WTC11 (cell line): ENCODE results near the gene PRKAR1B.

Source experiments
- CREB1 ChIP-seq: sonication (generic); formaldehyde crosslinking; IDR thresholded peaks from 2 replicates; pipeline ENCODE4 v1.8.0; 2023; ENCODE audit warnings: mild to moderate bottlenecking, missing genetic modification reagents
- GTF2I ChIP-seq: fragments of 250-450 bp; sonication (Bioruptor Pico); conservative IDR thresholded peaks from 2 replicates; pipeline ENCODE4 v1.4.0; 2021; ENCODE audit warnings: mild to moderate bottlenecking
- JUN ChIP-seq: sonication (generic); formaldehyde crosslinking; IDR thresholded peaks from 2 replicates; pipeline ENCODE4 v1.8.0; 2023; ENCODE audit warnings: mild to moderate bottlenecking, missing genetic modification reagents
- MYBL2 ChIP-seq: sonication (generic); formaldehyde crosslinking; IDR thresholded peaks from 2 replicates; pipeline ENCODE4 v1.8.1; 2023; ENCODE audit warnings: mild to moderate bottlenecking, moderate library complexity, missing genetic modification reagents
- NR2C2 ChIP-seq: sonication (generic); formaldehyde crosslinking; IDR thresholded peaks from 2 replicates; pipeline ENCODE4 v1.8.0; 2022; ENCODE audit warnings: mild to moderate bottlenecking, missing genetic modification reagents
- NR3C1 ChIP-seq: sonication (generic); formaldehyde crosslinking; conservative IDR thresholded peaks from 2 replicates; pipeline ENCODE4 v1.8.1; 2023; ENCODE audit warnings: low read depth, mild to moderate bottlenecking, missing genetic modification reagents
- ZBTB21 ChIP-seq: sonication (generic); formaldehyde crosslinking; IDR thresholded peaks from 2 replicates; pipeline ENCODE4 v1.8.1; 2023; ENCODE audit warnings: mild to moderate bottlenecking, missing genetic modification reagents, borderline replicate concordance
- TF ChIP-seq, protein P1 (sequence below): sonication (generic); formaldehyde crosslinking; IDR thresholded peaks from 2 replicates; pipeline ENCODE4 v1.8.1; 2022; ENCODE audit warnings: missing genetic modification reagents, borderline replicate concordance
- TF ChIP-seq, protein P2 (sequence below): fragments of 200-600 bp; IDR thresholded peaks from 2 replicates; pipeline ENCODE4 v1.8.0; 2022; ENCODE audit warnings: antibody characterized with exemption
- TF ChIP-seq, protein P3 (sequence below): sonication (generic); formaldehyde crosslinking; conservative IDR thresholded peaks from 2 replicates; pipeline ENCODE4 v1.8.1; 2022; ENCODE audit warnings: mild to moderate bottlenecking, missing genetic modification reagents
- TF ChIP-seq, protein P4 (sequence below): sonication (generic); formaldehyde crosslinking; IDR thresholded peaks from 2 replicates; pipeline ENCODE4 v1.8.1; 2023; ENCODE audit warnings: mild to moderate bottlenecking, missing genetic modification reagents, moderate library complexity
- TF ChIP-seq, protein P5 (sequence below): sonication (generic); formaldehyde crosslinking; IDR thresholded peaks from 2 replicates; pipeline ENCODE4 v1.8.1; 2023; ENCODE audit warnings: mild to moderate bottlenecking, missing genetic modification reagents, borderline replicate concordance

DNA sequence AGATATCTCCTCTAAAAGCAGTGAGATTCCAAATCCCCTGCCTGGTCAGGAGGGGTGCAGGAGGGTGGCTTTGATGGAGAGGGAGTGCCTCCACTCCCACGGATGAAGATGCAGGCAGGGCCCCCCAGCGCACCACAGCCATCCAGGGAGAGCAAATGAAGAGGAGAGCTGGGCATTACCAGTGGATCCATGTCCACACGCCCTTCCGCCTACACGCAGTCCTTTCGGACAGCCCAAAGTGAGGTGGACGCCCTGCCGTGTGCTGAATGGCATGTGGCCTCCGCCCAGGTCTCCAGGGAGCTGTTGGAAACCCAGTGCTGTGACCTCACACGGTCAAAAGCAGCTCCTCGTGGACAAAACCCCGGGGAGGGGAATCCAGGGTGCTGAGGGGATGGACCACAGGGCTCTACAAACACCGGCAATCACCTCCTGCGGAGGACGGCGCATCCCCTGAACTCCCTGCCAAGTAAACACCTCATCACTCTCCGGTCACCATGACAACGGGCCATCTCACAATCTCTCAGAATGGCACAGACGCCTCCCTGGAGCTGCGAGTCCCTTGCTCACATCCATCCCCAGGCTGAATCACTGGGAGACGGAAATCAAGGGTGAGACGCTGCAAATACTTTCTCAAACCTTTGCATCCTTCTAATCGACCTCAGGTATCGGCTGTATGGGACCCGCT is 35.6 kb downstream of the PRKAR1B start:
- TF ChIP-seq CREB1 (CRISPR knock-in tag): no peak
- TF ChIP-seq, protein P1, sequence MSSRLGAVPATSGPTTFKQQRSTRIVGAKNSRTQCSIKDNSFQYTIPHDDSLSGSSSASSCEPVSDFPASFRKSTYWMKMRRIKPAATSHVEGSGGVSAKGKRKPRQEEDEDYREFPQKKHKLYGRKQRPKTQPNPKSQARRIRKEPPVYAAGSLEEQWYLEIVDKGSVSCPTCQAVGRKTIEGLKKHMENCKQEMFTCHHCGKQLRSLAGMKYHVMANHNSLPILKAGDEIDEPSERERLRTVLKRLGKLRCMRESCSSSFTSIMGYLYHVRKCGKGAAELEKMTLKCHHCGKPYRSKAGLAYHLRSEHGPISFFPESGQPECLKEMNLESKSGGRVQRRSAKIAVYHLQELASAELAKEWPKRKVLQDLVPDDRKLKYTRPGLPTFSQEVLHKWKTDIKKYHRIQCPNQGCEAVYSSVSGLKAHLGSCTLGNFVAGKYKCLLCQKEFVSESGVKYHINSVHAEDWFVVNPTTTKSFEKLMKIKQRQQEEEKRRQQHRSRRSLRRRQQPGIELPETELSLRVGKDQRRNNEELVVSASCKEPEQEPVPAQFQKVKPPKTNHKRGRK: no peak
- TF ChIP-seq, protein P2, sequence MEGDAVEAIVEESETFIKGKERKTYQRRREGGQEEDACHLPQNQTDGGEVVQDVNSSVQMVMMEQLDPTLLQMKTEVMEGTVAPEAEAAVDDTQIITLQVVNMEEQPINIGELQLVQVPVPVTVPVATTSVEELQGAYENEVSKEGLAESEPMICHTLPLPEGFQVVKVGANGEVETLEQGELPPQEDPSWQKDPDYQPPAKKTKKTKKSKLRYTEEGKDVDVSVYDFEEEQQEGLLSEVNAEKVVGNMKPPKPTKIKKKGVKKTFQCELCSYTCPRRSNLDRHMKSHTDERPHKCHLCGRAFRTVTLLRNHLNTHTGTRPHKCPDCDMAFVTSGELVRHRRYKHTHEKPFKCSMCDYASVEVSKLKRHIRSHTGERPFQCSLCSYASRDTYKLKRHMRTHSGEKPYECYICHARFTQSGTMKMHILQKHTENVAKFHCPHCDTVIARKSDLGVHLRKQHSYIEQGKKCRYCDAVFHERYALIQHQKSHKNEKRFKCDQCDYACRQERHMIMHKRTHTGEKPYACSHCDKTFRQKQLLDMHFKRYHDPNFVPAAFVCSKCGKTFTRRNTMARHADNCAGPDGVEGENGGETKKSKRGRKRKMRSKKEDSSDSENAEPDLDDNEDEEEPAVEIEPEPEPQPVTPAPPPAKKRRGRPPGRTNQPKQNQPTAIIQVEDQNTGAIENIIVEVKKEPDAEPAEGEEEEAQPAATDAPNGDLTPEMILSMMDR: no peak
- TF ChIP-seq JUN (CRISPR knock-in tag): no peak
- no peak for TF ChIP-seq NR3C1 (CRISPR knock-in tag)
- TF ChIP-seq, protein P3, sequence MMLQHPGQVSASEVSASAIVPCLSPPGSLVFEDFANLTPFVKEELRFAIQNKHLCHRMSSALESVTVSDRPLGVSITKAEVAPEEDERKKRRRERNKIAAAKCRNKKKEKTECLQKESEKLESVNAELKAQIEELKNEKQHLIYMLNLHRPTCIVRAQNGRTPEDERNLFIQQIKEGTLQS (CRISPR knock-in tag): no peak
- TF ChIP-seq GTF2I (CRISPR knock-in tag): no peak
- no peak for TF ChIP-seq MYBL2 (CRISPR knock-in tag)
- TF ChIP-seq NR2C2 (CRISPR knock-in tag): no peak
- no peak for TF ChIP-seq ZBTB21 (CRISPR knock-in tag)
- TF ChIP-seq, protein P4, sequence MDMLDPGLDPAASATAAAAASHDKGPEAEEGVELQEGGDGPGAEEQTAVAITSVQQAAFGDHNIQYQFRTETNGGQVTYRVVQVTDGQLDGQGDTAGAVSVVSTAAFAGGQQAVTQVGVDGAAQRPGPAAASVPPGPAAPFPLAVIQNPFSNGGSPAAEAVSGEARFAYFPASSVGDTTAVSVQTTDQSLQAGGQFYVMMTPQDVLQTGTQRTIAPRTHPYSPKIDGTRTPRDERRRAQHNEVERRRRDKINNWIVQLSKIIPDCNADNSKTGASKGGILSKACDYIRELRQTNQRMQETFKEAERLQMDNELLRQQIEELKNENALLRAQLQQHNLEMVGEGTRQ (CRISPR knock-in tag): no peak
- TF ChIP-seq, protein P5, sequence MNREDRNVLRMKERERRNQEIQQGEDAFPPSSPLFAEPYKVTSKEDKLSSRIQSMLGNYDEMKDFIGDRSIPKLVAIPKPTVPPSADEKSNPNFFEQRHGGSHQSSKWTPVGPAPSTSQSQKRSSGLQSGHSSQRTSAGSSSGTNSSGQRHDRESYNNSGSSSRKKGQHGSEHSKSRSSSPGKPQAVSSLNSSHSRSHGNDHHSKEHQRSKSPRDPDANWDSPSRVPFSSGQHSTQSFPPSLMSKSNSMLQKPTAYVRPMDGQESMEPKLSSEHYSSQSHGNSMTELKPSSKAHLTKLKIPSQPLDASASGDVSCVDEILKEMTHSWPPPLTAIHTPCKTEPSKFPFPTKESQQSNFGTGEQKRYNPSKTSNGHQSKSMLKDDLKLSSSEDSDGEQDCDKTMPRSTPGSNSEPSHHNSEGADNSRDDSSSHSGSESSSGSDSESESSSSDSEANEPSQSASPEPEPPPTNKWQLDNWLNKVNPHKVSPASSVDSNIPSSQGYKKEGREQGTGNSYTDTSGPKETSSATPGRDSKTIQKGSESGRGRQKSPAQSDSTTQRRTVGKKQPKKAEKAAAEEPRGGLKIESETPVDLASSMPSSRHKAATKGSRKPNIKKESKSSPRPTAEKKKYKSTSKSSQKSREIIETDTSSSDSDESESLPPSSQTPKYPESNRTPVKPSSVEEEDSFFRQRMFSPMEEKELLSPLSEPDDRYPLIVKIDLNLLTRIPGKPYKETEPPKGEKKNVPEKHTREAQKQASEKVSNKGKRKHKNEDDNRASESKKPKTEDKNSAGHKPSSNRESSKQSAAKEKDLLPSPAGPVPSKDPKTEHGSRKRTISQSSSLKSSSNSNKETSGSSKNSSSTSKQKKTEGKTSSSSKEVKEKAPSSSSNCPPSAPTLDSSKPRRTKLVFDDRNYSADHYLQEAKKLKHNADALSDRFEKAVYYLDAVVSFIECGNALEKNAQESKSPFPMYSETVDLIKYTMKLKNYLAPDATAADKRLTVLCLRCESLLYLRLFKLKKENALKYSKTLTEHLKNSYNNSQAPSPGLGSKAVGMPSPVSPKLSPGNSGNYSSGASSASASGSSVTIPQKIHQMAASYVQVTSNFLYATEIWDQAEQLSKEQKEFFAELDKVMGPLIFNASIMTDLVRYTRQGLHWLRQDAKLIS (CRISPR knock-in tag): no peak
